GM19455 (cell line): ENCODE data around the gene GAL3ST3.
"Not testable (repeated sequence)": the region's sequence is repeated elsewhere in the genome, so short reads cannot be mapped to it uniquely, and the experiment has no call there.

Experiments
- ATAC-seq: cut with Tn5 transposase; IDR thresholded peaks from one replicate; pipeline ENCODE4 v1.9.1; 2021; ENCODE audit not compliant: unreplicated experiment

GAL3ST3 gene

GRCh38 chr11:66048547-66049323, at the start of gene GAL3ST3:
Gene GAL3ST3 (minus strand): TSS chr11:66049161. CDS start chr11:66045415, 3,746 bp downstream.
- no peak for ATAC-seq

GRCh38 chr11:66092125-66092524, 43.2 kb upstream of the GAL3ST3 start:
- not testable (repeated sequence) for ATAC-seq

DNA sequence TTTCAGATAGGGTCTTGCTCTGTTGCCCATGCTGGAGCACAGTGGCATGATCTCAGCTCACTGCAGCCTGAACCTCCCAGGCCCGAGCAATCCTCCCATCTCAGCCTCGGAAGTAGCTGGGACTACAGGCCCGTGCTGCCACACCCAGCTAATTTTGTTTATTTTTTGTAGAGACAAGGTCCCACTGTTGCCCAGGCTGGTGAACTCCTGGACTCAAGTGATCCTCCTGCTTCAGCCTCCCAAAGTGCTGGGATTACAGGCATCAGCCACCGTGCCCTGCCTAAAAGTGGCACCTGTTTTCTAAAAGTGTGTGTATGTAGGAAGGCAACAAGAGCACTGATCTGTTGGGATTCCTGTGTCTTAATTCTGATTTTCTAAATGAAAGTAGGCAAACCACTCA, 41.3 kb upstream of the GAL3ST3 start:
- ATAC-seq: no peak

DNA sequence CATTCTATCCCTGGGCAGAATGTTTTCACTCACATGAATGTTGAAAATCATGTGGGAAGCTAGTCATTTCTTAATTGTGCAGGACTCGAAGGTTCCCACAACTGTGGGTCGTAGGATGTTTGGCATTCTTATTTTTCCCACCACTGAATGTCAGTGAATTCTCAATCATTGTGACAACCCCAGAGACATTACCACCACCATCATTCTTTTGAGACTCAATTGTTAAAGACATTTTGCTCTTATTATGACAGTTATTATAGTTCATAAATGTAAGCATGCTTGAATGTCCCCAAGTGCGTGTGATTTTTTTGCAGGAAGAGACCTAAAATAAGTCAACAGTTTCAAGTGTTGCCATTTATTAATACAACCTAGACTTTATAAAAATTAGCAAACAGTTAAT, 40.1 kb upstream of the GAL3ST3 start:
- no peak for ATAC-seq

GRCh38 chr11:66087148-66087908, 38.4 kb upstream of the GAL3ST3 start:
- no peak for ATAC-seq

DNA sequence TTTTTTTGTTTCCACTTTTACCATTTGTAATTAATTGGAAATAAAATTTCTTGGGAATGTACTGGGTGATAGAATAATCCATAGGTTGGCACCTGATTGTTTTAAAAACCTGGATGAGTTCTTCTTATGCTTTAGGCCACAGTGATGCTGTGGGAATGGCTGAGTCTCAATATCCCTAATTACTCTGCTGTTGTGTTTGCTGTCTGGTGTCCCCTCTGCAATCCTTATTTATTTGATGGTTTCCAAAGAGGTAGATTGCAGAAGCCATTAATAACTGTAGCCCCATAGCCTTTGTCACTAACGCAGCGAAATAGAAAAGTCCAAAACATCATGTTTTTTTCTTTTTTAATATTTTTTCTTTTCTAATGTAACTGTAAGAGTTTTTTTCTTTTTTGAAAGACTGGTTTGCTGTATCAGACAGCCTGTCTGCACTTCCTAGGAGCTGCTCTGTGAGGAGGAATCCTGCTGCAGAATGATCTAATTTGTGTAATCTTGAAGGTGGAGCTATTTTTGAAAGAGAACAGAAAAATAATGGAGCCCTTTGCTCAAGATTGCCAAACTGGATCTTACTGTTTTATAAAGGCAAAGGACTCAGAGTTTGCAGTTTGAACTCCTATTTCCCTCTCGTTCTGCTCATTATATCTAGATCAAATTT, 36.0 kb upstream of the GAL3ST3 start:
- ATAC-seq: no peak

DNA sequence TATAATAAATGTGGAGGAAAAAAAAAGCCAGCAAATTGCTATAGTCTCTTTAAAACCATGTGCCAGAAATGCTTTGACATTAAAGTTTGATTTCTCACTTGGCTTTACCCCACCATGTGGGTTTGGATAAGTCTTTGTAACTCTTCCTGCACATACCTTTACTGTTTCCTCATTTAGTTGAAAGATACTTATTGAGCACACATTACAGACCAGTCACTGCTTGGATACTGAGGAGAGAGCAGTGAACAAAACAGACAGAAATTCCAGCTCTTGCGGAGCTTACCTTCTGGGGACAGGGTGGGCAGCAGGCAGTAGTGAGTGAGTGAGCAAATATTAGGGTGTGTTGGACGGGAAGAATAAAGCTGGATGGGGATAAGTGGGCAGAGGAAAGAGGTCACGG, 34.8 kb upstream of the GAL3ST3 start:
- ATAC-seq: no peak

GRCh38 chr11:66082946-66083698, 34.2 kb upstream of the GAL3ST3 start:
- ATAC-seq: no peak

DNA sequence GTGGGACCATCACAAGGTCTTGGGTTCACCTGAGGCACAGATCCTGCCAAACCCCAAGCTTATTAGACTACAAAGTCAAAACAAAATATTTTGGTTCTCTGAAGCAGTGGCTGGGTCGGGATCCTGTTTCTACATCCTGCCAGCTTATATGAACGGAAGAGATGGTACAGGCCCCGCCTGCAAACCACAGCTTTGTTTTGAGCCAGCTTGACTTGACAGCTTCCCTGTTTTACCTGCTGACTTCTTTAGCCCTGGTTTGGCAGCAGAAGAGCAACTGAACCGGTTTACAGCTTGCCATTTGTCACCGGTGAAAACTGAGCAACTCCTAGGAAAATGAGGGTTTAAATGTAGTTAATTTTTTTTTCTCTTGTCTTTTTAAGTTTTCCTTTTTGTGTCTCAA, 32.5 kb upstream of the GAL3ST3 start:
- no peak for ATAC-seq

DNA sequence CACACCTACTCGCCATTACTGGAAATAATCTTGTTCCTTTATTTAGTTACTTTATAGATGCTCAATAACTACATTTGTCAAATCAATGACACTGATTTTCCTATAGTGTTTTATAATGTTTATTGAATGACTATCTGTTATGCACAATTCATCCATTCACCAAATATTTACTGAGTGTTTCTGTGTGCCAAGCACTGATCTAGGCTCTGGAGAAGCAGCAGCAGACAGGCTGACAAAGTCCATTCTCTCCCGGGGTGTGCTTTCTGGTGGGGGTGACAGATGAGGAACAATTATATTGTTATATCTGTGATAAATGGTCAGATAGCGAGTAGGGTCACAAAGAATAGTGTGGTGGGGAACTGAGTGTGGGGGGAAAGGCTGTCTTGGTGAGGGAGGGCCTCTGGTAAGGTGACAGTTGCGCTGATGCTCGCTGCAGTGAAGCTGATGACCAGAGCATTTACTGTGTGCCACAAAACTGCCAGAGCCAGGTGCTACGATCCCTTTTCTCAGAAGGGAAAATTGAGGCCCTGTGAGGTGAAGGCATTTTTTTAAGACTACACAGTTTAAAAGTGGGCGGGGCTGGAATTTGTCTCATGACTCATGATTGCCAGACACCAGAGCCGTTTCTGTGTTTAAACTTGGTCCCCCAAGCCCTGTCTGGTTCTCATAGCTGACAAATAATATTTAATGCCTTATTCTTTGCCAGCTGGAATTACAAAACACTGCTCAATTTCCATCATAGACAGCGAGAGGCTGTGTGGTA, 31.3 kb upstream of the GAL3ST3 start:
- no peak for ATAC-seq

DNA sequence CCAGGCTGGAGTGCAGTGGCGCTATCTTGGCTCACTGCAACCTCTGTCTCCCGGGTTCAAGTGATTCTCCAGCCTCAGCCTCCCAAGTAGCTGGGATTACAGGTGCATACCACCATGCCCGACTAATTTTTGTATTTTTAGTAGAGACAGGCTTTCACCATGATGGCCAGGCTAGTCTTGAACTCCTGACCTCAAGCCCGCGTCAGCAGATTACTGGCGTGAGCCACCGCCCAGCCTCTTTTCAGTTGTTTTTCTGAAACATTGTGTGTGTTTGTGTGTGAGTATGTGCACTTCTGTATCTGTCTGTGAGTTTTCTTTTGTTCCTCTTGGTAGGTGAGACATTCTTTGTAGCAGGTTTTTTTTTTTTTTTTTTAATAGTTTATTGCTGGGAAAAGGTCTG, 30.0 kb upstream of the GAL3ST3 start:
- ATAC-seq: not testable (repeated sequence)

DNA sequence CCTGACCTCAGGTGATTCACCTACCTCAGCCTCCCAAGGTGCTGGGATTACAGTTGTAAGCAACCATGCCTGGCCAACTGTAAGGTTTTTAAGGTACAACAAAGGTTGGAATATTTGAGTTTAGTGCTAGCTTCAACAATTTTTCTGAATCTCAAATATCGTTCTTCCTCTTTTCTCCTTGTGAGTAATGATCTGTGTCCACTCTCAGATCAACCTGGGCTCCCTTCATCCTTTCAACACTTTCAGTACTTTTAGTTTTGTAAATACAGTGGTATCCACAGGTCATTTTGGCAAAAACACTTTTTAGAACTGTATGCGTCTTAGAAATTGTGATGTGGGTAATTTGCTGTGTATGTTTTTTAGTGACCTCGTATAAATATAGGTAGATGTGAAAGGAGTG, 29.0 kb upstream of the GAL3ST3 start:
- no peak for ATAC-seq

GRCh38 chr11:66076561-66076960, 27.6 kb upstream of the GAL3ST3 start:
- ATAC-seq: no peak

- ATAC-seq: no peak
Measured at GRCh38 chr11:66075273-66075672, 26.3 kb upstream of the GAL3ST3 start.

DNA sequence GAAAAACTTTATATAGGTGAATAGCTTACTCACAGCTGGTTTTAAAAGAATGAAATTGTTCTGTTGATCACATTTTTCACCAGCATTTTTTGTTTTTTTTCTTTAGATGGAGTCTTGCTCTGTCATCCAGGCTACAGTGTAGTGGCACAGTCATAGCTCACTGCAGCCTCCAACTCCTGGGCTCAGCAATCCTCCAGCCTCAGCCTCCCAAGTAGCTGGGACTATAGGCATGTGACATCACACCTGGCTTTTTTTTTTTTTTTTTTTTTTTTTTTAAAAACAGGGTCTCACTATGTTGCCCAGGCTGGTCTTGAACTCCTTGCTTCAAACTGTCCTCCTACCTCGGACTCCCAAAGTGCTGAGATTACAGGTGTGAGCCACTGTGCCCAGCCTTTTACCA, 24.7 kb upstream of the GAL3ST3 start:
- no peak for ATAC-seq

DNA sequence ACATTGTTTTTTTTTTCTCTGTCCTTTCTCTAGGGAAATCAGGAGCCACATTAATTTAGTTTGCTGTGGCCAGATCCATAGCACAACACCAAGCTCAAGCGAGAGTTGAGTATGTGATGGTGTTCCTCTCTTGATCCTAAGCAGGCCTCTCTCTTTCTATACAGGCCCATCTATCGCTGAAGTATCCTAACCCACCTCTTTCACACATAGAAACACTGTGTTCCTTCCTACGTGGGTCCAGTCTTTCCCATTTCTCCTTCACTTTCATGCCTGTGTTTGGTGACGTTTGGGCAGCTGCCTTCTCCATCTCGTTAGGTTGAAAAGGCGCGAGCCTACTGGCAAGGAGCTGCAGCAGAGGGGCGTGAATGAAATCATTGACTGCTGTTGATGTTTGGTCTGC, 23.6 kb upstream of the GAL3ST3 start:
- ATAC-seq: no peak

- ATAC-seq: no peak
Measured at GRCh38 chr11:66072081-66072480, 23.1 kb upstream of the GAL3ST3 start.

GRCh38 chr11:66071381-66071801, 22.4 kb upstream of the GAL3ST3 start:
- ATAC-seq: no peak

GRCh38 chr11:66070604-66071380, 21.8 kb upstream of the GAL3ST3 start:
- ATAC-seq: peak; percentile 9
